ENCODE measurements around the gene GPC1. TPM values are rescaled to one million over a fixed set of nuclear protein-coding genes. Genes with fewer than 3 reads are reported as not detected.

Gene GPC1
- total and polyA plus RNA-seq, 4 experiments from 2014 or later = 0.14 to 1.2 (median 0.88) TPM

GRCh38 chr2:240450532-240451107, 15.2 kb downstream of the GPC1 start:
- intact Hi-C loops (cut with micrococcal nuclease) = no loop called here
- Histone ChIP-seq H3K36me3 (ENCODE audit: insufficient read depth, low read length) (no peaks in the 10 kb centered on the region), H3K4me3 (ENCODE audit: low read length in 2 of 2) (no peak overlapping the region), H3K27ac (ENCODE audit: low read depth, low read length) (no peak overlapping the region), H3K9me3 (ENCODE audit: control insufficient read depth in 1 of 2, low read length in 2 of 2) (no peaks in the 10 kb centered on the region), H3K27me3 (ENCODE audit: insufficient read depth, low read length) (peaks cover 18% of the 10 kb centered on the region), H3K4me1 (ENCODE audit: insufficient read depth, low read length) (peaks cover 11% of the 10 kb centered on the region)
- H3K4me1 Mint-ChIP-seq = peaks cover 4 to 18% (median 10%) of the 10 kb centered on the region in 4 donors
- peak in 1 of 5 donors; percentile 8 for DNase-seq
- H3K27ac Mint-ChIP-seq = no peak overlapping the region
- H3K36me3 Mint-ChIP-seq = no peaks in the 10 kb centered on the region
- CTCF ChIA-PET (ENCODE audit: partially characterized antibody) = no interaction called here
- POLR2A ChIA-PET (ENCODE audit: partially characterized antibody) = no interaction called here
- H3K4me3 Mint-ChIP-seq = peak overlapping the region in 2 of 8 donors; percentile 12 to 20
- peaks cover 0 to 1% (median 0%) of the 10 kb centered on the region in 8 donors for H3K9me3 Mint-ChIP-seq
- peaks cover 19 to 31% of the 10 kb centered on the region in 2 donors for H3K27me3 Mint-ChIP-seq

GRCh38 chr2:240451108-240451611, 15.7 kb downstream of the GPC1 start:
- H3K4me1 ChIP-seq (ENCODE audit: insufficient read depth, low read length) = peaks cover 11% of the 10 kb centered on the region
- no peaks in the 10 kb centered on the region for H3K36me3 Mint-ChIP-seq
- H3K4me1 Mint-ChIP-seq = peaks cover 4 to 18% (median 10%) of the 10 kb centered on the region in 4 donors
- H3K27me3 ChIP-seq (ENCODE audit: insufficient read depth, low read length) = peaks cover 18% of the 10 kb centered on the region
- intact Hi-C loops (cut with micrococcal nuclease) = no loop called here
- H3K27ac ChIP-seq (ENCODE audit: low read depth, low read length) = no peak overlapping the region
- no peak overlapping the region for H3K27ac Mint-ChIP-seq
- H3K27me3 Mint-ChIP-seq = peaks cover 19 to 31% of the 10 kb centered on the region in 2 donors
- peak in 1 of 5 donors; percentile 9 for DNase-seq
- CTCF ChIA-PET (ENCODE audit: partially characterized antibody) = no interaction called here
- no peaks in the 10 kb centered on the region for H3K9me3 ChIP-seq (ENCODE audit: control insufficient read depth in 1 of 2, low read length in 2 of 2)
- no peak overlapping the region for H3K4me3 ChIP-seq (ENCODE audit: low read length in 2 of 2)
- POLR2A ChIA-PET (ENCODE audit: partially characterized antibody) = no interaction called here
- peaks cover 0 to 1% (median 0%) of the 10 kb centered on the region in 8 donors for H3K9me3 Mint-ChIP-seq
- peak overlapping the region in 4 of 8 donors; percentile 8 to 82 (median 32) for H3K4me3 Mint-ChIP-seq
- H3K36me3 ChIP-seq (ENCODE audit: insufficient read depth, low read length) = no peaks in the 10 kb centered on the region

- POLR2A ChIA-PET (ENCODE audit: partially characterized antibody) = no interaction called here
- peaks cover 4 to 18% (median 10%) of the 10 kb centered on the region in 4 donors for H3K4me1 Mint-ChIP-seq
- peaks cover 19 to 31% of the 10 kb centered on the region in 2 donors for H3K27me3 Mint-ChIP-seq
Observed at GRCh38 chr2:240451791-240452461, 16.5 kb downstream of the GPC1 start.

GRCh38 chr2:240452462-240453256, 17.2 kb downstream of the GPC1 start:
- H3K4me1 Mint-ChIP-seq = peaks cover 4 to 18% (median 10%) of the 10 kb centered on the region in 4 donors
- H3K36me3 Mint-ChIP-seq = no peaks in the 10 kb centered on the region
- POLR2A ChIA-PET (ENCODE audit: partially characterized antibody) = no interaction called here
- Histone ChIP-seq H3K9me3 (ENCODE audit: control insufficient read depth in 1 of 2, low read length in 2 of 2) (no peaks in the 10 kb centered on the region), H3K27me3 (ENCODE audit: insufficient read depth, low read length) (peaks cover 18% of the 10 kb centered on the region), H3K4me1 (ENCODE audit: insufficient read depth, low read length) (peaks cover 11% of the 10 kb centered on the region), H3K4me3 (ENCODE audit: low read length in 2 of 2) (no peak overlapping the region), H3K27ac (ENCODE audit: low read depth, low read length) (no peak overlapping the region), H3K36me3 (ENCODE audit: insufficient read depth, low read length) (no peaks in the 10 kb centered on the region)
- H3K4me3 Mint-ChIP-seq = peak overlapping the region in 7 of 8 donors; percentile 26 to 73 (median 52)
- H3K9me3 Mint-ChIP-seq = peaks cover 0 to 1% (median 0%) of the 10 kb centered on the region in 8 donors
- peak in 1 of 5 donors; percentile 25 for DNase-seq
- peaks cover 19 to 31% of the 10 kb centered on the region in 2 donors for H3K27me3 Mint-ChIP-seq
- H3K27ac Mint-ChIP-seq = no peak overlapping the region
- intact Hi-C loops (cut with micrococcal nuclease) = no loop called here
- CTCF ChIA-PET (ENCODE audit: partially characterized antibody) = no interaction called here

More at GRCh38 chr2:240451791-240452461, 16.5 kb downstream of the GPC1 start:
- Histone ChIP-seq H3K4me3 (ENCODE audit: low read length in 2 of 2) (no peak overlapping the region), H3K9me3 (ENCODE audit: control insufficient read depth in 1 of 2, low read length in 2 of 2) (no peaks in the 10 kb centered on the region), H3K27ac (ENCODE audit: low read depth, low read length) (no peak overlapping the region), H3K27me3 (ENCODE audit: insufficient read depth, low read length) (peaks cover 18% of the 10 kb centered on the region), H3K36me3 (ENCODE audit: insufficient read depth, low read length) (no peaks in the 10 kb centered on the region), H3K4me1 (ENCODE audit: insufficient read depth, low read length) (peaks cover 11% of the 10 kb centered on the region)
- H3K36me3 Mint-ChIP-seq = no peaks in the 10 kb centered on the region
- H3K9me3 Mint-ChIP-seq = peaks cover 0 to 1% (median 0%) of the 10 kb centered on the region in 8 donors
- intact Hi-C loops (cut with micrococcal nuclease) = no loop called here
- H3K4me3 Mint-ChIP-seq = peak overlapping the region; percentile 35 to 82 (median 64)
- H3K27ac Mint-ChIP-seq = peak overlapping the region in 1 of 7 donors; percentile 19
- DNase-seq = peak in 1 of 5 donors; percentile 36
- CTCF ChIA-PET (ENCODE audit: partially characterized antibody) = no interaction called here

- H3K36me3 ChIP-seq (ENCODE audit: insufficient read depth, low read length) = no peaks in the 10 kb centered on the region
- H3K27me3 ChIP-seq (ENCODE audit: insufficient read depth, low read length) = peaks cover 18% of the 10 kb centered on the region
- H3K27ac ChIP-seq (ENCODE audit: low read depth, low read length) = no peak overlapping the region
- no peaks in the 10 kb centered on the region for H3K9me3 ChIP-seq (ENCODE audit: control insufficient read depth in 1 of 2, low read length in 2 of 2)
- Mint-ChIP-seq H3K36me3 (no peaks in the 10 kb centered on the region), H3K9me3 (peaks cover 0 to 1% (median 0%) of the 10 kb centered on the region in 8 donors), H3K4me3 (peak overlapping the region; percentile 67 to 86 (median 80)), H3K27me3 (peaks cover 19 to 31% of the 10 kb centered on the region in 2 donors), H3K4me1 (peaks cover 4 to 18% (median 10%) of the 10 kb centered on the region in 4 donors), H3K27ac (peak overlapping the region in 2 of 7 donors; percentile 55 to 64)
- no peak overlapping the region for H3K4me3 ChIP-seq (ENCODE audit: low read length in 2 of 2)
- H3K4me1 ChIP-seq (ENCODE audit: insufficient read depth, low read length) = peaks cover 11% of the 10 kb centered on the region
- DNase-seq = no peak
- POLR2A ChIA-PET (ENCODE audit: partially characterized antibody) = no interaction called here
- intact Hi-C loops (cut with micrococcal nuclease) = no loop called here
- CTCF ChIA-PET (ENCODE audit: partially characterized antibody) = no interaction called here
Observed at GRCh38 chr2:240453461-240454105, 18.1 kb downstream of the GPC1 start.

GRCh38 chr2:240454106-240454901, 18.8 kb downstream of the GPC1 start:
- Histone ChIP-seq H3K27me3 (ENCODE audit: insufficient read depth, low read length) (peaks cover 18% of the 10 kb centered on the region), H3K4me1 (ENCODE audit: insufficient read depth, low read length) (peaks cover 11% of the 10 kb centered on the region), H3K4me3 (ENCODE audit: low read length in 2 of 2) (no peak overlapping the region), H3K27ac (ENCODE audit: low read depth, low read length) (no peak overlapping the region), H3K9me3 (ENCODE audit: control insufficient read depth in 1 of 2, low read length in 2 of 2) (no peaks in the 10 kb centered on the region), H3K36me3 (ENCODE audit: insufficient read depth, low read length) (no peaks in the 10 kb centered on the region)
- Mint-ChIP-seq H3K36me3 (no peaks in the 10 kb centered on the region), H3K4me3 (peak overlapping the region; percentile 67 to 86 (median 80)), H3K9me3 (peaks cover 0 to 1% (median 0%) of the 10 kb centered on the region in 8 donors), H3K27ac (peak overlapping the region in 3 of 7 donors; percentile 46 to 64 (median 55)), H3K27me3 (peaks cover 19 to 31% of the 10 kb centered on the region in 2 donors), H3K4me1 (peaks cover 4 to 18% (median 10%) of the 10 kb centered on the region in 4 donors)
- DNase-seq = peak in 1 of 5 donors; percentile 31
- intact Hi-C loops (cut with micrococcal nuclease) = no loop called here
- ChIA-PET CTCF (ENCODE audit: partially characterized antibody) (interaction anchor here (1.0 kb wide), 1 partner anchor 60 kb away, joined by 3 read pairs; no protein-coding TSS in a partner anchor), POLR2A (ENCODE audit: partially characterized antibody) (no interaction called here)
